ENCODE results near the gene KCNQ1. TPM values are rescaled to one million over a fixed set of nuclear protein-coding genes. Genes with fewer than 3 reads are reported as not detected.

KCNQ1 gene
- total RNA-seq, 1 experiment from 2014 or later: 2.3 TPM

GRCh38 chr11:2828585-2829330 lies 383.9 kb downstream of the KCNQ1 start:
- no peak for DNase-seq
- no peak overlapping the region for H2BK5ac ChIP-seq (ENCODE audit: insufficient read length, low read length)
- no peaks in the 10 kb centered on the region for H4K20me1 ChIP-seq (ENCODE audit: control insufficient read depth, insufficient read depth, insufficient read length)
- H3K9me3 ChIP-seq (ENCODE audit: control insufficient read depth, low read depth, low read length): no peaks in the 10 kb centered on the region
- H3K27me3 ChIP-seq (ENCODE audit: insufficient read depth, low read length): no peaks in the 10 kb centered on the region; the same call in 1 of the 2 replicates
- no peak overlapping the region for H2AFZ ChIP-seq (ENCODE audit: low read length)
- H4K91ac ChIP-seq (ENCODE audit: insufficient read length, low read depth, low read length): no peak overlapping the region
- no peak overlapping the region for H3K4ac ChIP-seq (ENCODE audit: low read depth, low read length)
- no peak overlapping the region for H3K18ac ChIP-seq (ENCODE audit: insufficient read length, low read depth, low read length)
- no peak overlapping the region for H2BK120ac ChIP-seq (ENCODE audit: low read depth, low read length, poor library complexity, severe bottlenecking)
- H2BK20ac ChIP-seq (ENCODE audit: low read depth, low read length, poor library complexity, severe bottlenecking): no peak overlapping the region
- H3T11ph ChIP-seq (ENCODE audit: low read length): no peak overlapping the region
- H4K5ac ChIP-seq (ENCODE audit: insufficient read length, low read depth, low read length): no peak overlapping the region
- H3K56ac ChIP-seq (ENCODE audit: insufficient read length, low read depth, low read length): no peak overlapping the region
- Mint-ChIP-seq H3K27ac (no peak overlapping the region), H3K4me1 (peaks cover 18% of the 10 kb centered on the region in 2 experiments), H3K36me3 (ENCODE audit: insufficient read depth in 1 of 3, low read depth in 3 of 3) (peaks cover 8 to 17% (median 11%) of the 10 kb centered on the region in 3 experiments), H3K27me3 (ENCODE audit: low read depth) (peaks cover 76% of the 10 kb centered on the region), H3K9me3 (peaks cover 20 to 22% of the 10 kb centered on the region in 2 experiments), H3K4me3 (no peak overlapping the region)
- H2AK5ac ChIP-seq (ENCODE audit: insufficient read length, low read length): no peak overlapping the region
- no peak overlapping the region for H2BK15ac ChIP-seq (ENCODE audit: low read depth, low read length)
- H2BK12ac ChIP-seq (ENCODE audit: insufficient read length, low read depth, low read length): no peak overlapping the region
- H3K23ac ChIP-seq (ENCODE audit: insufficient read length, low read depth, low read length): no peak overlapping the region
- H3K79me2 ChIP-seq (ENCODE audit: insufficient read depth, low read length): no peaks in the 10 kb centered on the region
- H3K4me2 ChIP-seq (ENCODE audit: insufficient read depth, insufficient read length, low read length): no peak overlapping the region
- no peak overlapping the region for H3K9ac ChIP-seq (ENCODE audit: extremely low read depth, insufficient read length, low read length)
- no peak overlapping the region for H3K14ac ChIP-seq (ENCODE audit: insufficient read depth, low read length)
- TF ChIP-seq CTCF (conservative IDR thresholded peaks at IDR 0.05): no peak
- H3K27ac ChIP-seq (ENCODE audit: insufficient read length, low read depth, low read length): no peak overlapping the region
- no peaks in the 10 kb centered on the region for H3K79me1 ChIP-seq (ENCODE audit: insufficient read depth, low read depth, low read length, poor library complexity, severe bottlenecking)
- WGBS (ENCODE audit: extremely low coverage, insufficient read length, low lambda C conversion rate): no CpG with 5 or more reads among the region's 4 CpGs
- no peaks in the 10 kb centered on the region for H3K23me2 ChIP-seq (ENCODE audit: insufficient read length, low read depth, low read length, poor library complexity, severe bottlenecking)
- no peak overlapping the region for H4K8ac ChIP-seq (replicated peaks; ENCODE audit: insufficient read length, low read depth, low read length)
- peaks cover 3% of the 10 kb centered on the region; the same call in 1 of the 2 replicates for H3K4me1 ChIP-seq (ENCODE audit: insufficient read depth, low read length)

Measured in H9 (cell line).